ENCODE measurements around the gene ADM5. TPM values are rescaled to one million over a fixed set of nuclear protein-coding genes. Genes with fewer than 3 reads are reported as not detected.

Gene ADM5
- total RNA-seq, 2 experiments from 2014 or later: 5.2 to 6.2 TPM

- H3K36me3 Mint-ChIP-seq (ENCODE audit: low read depth): no peaks in the 10 kb centered on the region
- CTCF ChIA-PET: interaction anchor here (1.4 kb wide), 1 partner anchor 12 kb away, joined by 11 read pairs; no protein-coding TSS in a partner anchor
- no peak for TF ChIP-seq CTCF (IDR thresholded peaks at IDR 0.05)
- intact Hi-C loops (cut with micrococcal nuclease): no loop called here
- H3K27me3 Mint-ChIP-seq: peaks cover 1% of the 10 kb centered on the region
- DNase-seq (no peak), ATAC-seq (no peak)
- POLR2A ChIA-PET: no interaction called here
- H3K9me3 Mint-ChIP-seq: no peaks in the 10 kb centered on the region
- H3K4me1 Mint-ChIP-seq (ENCODE audit: low read depth): no peaks in the 10 kb centered on the region
- H3K27ac Mint-ChIP-seq: no peak overlapping the region
- no peak overlapping the region for H3K4me3 Mint-ChIP-seq
These were observed 40.8 kb downstream of the ADM5 start for GRCh38 chr19:49730166-49730565.

- ATAC-seq: no peak
- peaks cover 3% of the 10 kb centered on the region for H3K4me1 Mint-ChIP-seq (ENCODE audit: low read depth)
- no peak for TF ChIP-seq CTCF (IDR thresholded peaks at IDR 0.05)
- no peaks in the 10 kb centered on the region for H3K27me3 Mint-ChIP-seq
- no peak overlapping the region for H3K27ac Mint-ChIP-seq
- CTCF ChIA-PET: interaction anchor here (1.9 kb wide), 1 partner anchor 21 kb away, joined by 7 read pairs; no protein-coding TSS in a partner anchor
- POLR2A ChIA-PET: no interaction called here
- no peaks in the 10 kb centered on the region for H3K9me3 Mint-ChIP-seq
- no peak for DNase-seq
- H3K4me3 Mint-ChIP-seq: no peak overlapping the region
- intact Hi-C loops (cut with micrococcal nuclease): no loop called here
- H3K36me3 Mint-ChIP-seq (ENCODE audit: low read depth): no peaks in the 10 kb centered on the region
These were observed 48.9 kb downstream of the ADM5 start for GRCh38 chr19:49738268-49738667.

- Mint-ChIP-seq H3K9me3 (no peaks in the 10 kb centered on the region), H3K27ac (no peak overlapping the region), H3K4me1 (ENCODE audit: low read depth) (peaks cover 3% of the 10 kb centered on the region), H3K4me3 (no peak overlapping the region), H3K36me3 (ENCODE audit: low read depth) (no peaks in the 10 kb centered on the region), H3K27me3 (no peaks in the 10 kb centered on the region)
- POLR2A ChIA-PET: no interaction called here
- no peak for TF ChIP-seq CTCF (IDR thresholded peaks at IDR 0.05)
- intact Hi-C loops (cut with micrococcal nuclease): no loop called here
- CTCF ChIA-PET: no interaction called here
- DNase-seq (no peak), ATAC-seq (no peak)
These were observed 49.7 kb downstream of the ADM5 start for GRCh38 chr19:49739098-49739497.

- H3K9me3 Mint-ChIP-seq: no peaks in the 10 kb centered on the region
- ChIA-PET POLR2A (no interaction called here), CTCF (interaction anchor here (0.9 kb wide), 1 partner anchor 67 kb away, joined by 3 read pairs; no protein-coding TSS in a partner anchor)
- DNase-seq: no peak
- no peaks in the 10 kb centered on the region for H3K36me3 Mint-ChIP-seq (ENCODE audit: low read depth)
- H3K4me1 Mint-ChIP-seq (ENCODE audit: low read depth): peaks cover 3% of the 10 kb centered on the region
- no peak overlapping the region for H3K4me3 Mint-ChIP-seq
- no peaks in the 10 kb centered on the region for H3K27me3 Mint-ChIP-seq
- no peak for TF ChIP-seq CTCF (IDR thresholded peaks at IDR 0.05)
- no peak overlapping the region for H3K27ac Mint-ChIP-seq
- no peak for ATAC-seq
- intact Hi-C loops (cut with micrococcal nuclease): no loop called here
These were observed 50.5 kb downstream of the ADM5 start for GRCh38 chr19:49739933-49740332.

Small RNA genes within 50 kb of the gene (microRNA-seq; reads per million reads assigned to microRNA genes)
- 2.1 reads per million for gene MIR5088 (ENCODE audit: borderline microRNAs expressed, borderline replicate concordance)

Other genes with a start within 250 kb of the ADM5 start
- gene SLC17A7, start 248.1 kb upstream of the ADM5 start, total RNA-seq: under 1 TPM in 1 of 2 experiments, not detected in 1; 0.23 TPM
- 100 to 1,000 TPM; 124 to 126 TPM for gene PIH1D1, start 237.8 kb upstream of the ADM5 start, total RNA-seq
- gene ALDH16A1, start 236.4 kb upstream of the ADM5 start, total RNA-seq: 10 to 100 TPM; 24.6 to 24.8 TPM
- 10 to 100 TPM; 57.7 to 61.2 TPM for gene FLT3LG, start 215.4 kb upstream of the ADM5 start, total RNA-seq
- gene RPL13A, start 202.0 kb upstream of the ADM5 start, total RNA-seq: 1,000 to 10,000 TPM; 4,285 to 4,329 TPM
- 1,000 to 10,000 TPM; 3,251 to 3,427 TPM for gene RPS11, start 193.2 kb upstream of the ADM5 start, total RNA-seq
- gene FCGRT, start 176.9 kb upstream of the ADM5 start, total RNA-seq: 10 to 100 TPM; 13.1 to 13.6 TPM
- gene RCN3, start 161.6 kb upstream of the ADM5 start, total RNA-seq: 1 to 10 TPM; 4.2 to 5.9 TPM
- 10 to 100 TPM; 75.6 to 79.4 TPM for gene NOSIP, start 109.0 kb upstream of the ADM5 start, total RNA-seq
- 1 to 10 TPM; 1.5 TPM for gene PRRG2, start 108.3 kb upstream of the ADM5 start, total RNA-seq
- gene PRR12, start 98.4 kb upstream of the ADM5 start, total RNA-seq: 10 to 100 TPM; 16.0 to 17.8 TPM
- 1 to 10 TPM; 6.3 to 7.1 TPM for gene RRAS, start 49.5 kb upstream of the ADM5 start, total RNA-seq
- gene SCAF1, start 47.4 kb upstream of the ADM5 start, total RNA-seq: 10 to 100 TPM; 54.5 to 57.2 TPM
- gene IRF3, start 23.7 kb upstream of the ADM5 start, total RNA-seq: 100 to 1,000 TPM in 1 of 2 experiments, 10 to 100 TPM in 1; 90.8 to 108 TPM
- gene BCL2L12, start 23.7 kb upstream of the ADM5 start, total RNA-seq: 10 to 100 TPM; 63.4 to 64.6 TPM
- gene PRMT1, start 12.3 kb upstream of the ADM5 start, total RNA-seq: 100 to 1,000 TPM; 419 to 437 TPM
- gene CPT1C, start 1.5 kb downstream of the ADM5 start, total RNA-seq: 1 to 10 TPM in 1 of 2 experiments, under 1 TPM in 1; 0.69 to 1.0 TPM
- gene TSKS, start 73.7 kb downstream of the ADM5 start, total RNA-seq: under 1 TPM; 0.50 to 0.81 TPM
- gene AP2A1, start 77.4 kb downstream of the ADM5 start, total RNA-seq: 10 to 100 TPM; 83.4 to 84.5 TPM
- 10 to 100 TPM; 23.5 to 24.1 TPM for gene FUZ, start 123.7 kb downstream of the ADM5 start, total RNA-seq
- 10 to 100 TPM; 35.7 to 38.7 TPM for gene MED25, start 128.7 kb downstream of the ADM5 start, total RNA-seq
- 10 to 100 TPM; 87.4 to 88.5 TPM for gene PTOV1, start 161.6 kb downstream of the ADM5 start, total RNA-seq
- 10 to 100 TPM; 58.8 to 65.9 TPM for gene PNKP, start 178.0 kb downstream of the ADM5 start, total RNA-seq
- 10 to 100 TPM; 17.5 to 19.5 TPM for gene AKT1S1, start 187.8 kb downstream of the ADM5 start, total RNA-seq
- gene TBC1D17, start 188.1 kb downstream of the ADM5 start, total RNA-seq: 10 to 100 TPM; 26.6 to 26.8 TPM
- 10 to 100 TPM; 16.1 to 16.2 TPM for gene IL4I1, start 207.3 kb downstream of the ADM5 start, total RNA-seq
- gene ATF5, start 239.6 kb downstream of the ADM5 start, total RNA-seq: 10 to 100 TPM; 11.8 TPM
- 100 to 1,000 TPM; 113 to 119 TPM for gene NUP62, start 239.9 kb downstream of the ADM5 start, total RNA-seq

All from activated CD8-positive, alpha-beta T cell treated with anti-CD3 and anti-CD28 coated beads for 36 hours (primary cell).